Skin epidermis (tissue), 12 donors: ENCODE measurements around the gene TEX44.
"Not testable (repeated sequence)": the region's sequence is repeated elsewhere in the genome, so short reads cannot be mapped to it uniquely, and the experiment has no call there.

ENCODE experiments used
- H3K27ac ChIP-seq, 21 experiments: fragments of 200-600 bp; sonication (generic) in 11 of 21; one replicate each; pipeline ENCODE4 v1.5.0; 2020; ENCODE audit warnings: mild to moderate bottlenecking in 3 of 21, inconsistent platforms in 2 of 21, moderate library complexity in 2 of 21
- H3K4me3 ChIP-seq, 7 experiments: fragments of 200-600 bp; sonication (generic) in 2 of 7; one replicate each; pipeline ENCODE4 v1.5.0; 2020; ENCODE audit warnings: inconsistent platforms in 2 of 7, mild to moderate bottlenecking in 2 of 7, moderate library complexity in 1 of 7

Gene TEX44

GRCh38 chr2:231568785-231569435 lies 23.8 kb upstream of the TEX44 start:
- Histone ChIP-seq H3K4me3 (no peak overlapping the region), H3K27ac (no peak overlapping the region)

GRCh38 chr2:231570915-231571314 lies 21.7 kb upstream of the TEX44 start:
- H3K4me3 ChIP-seq = not testable (repeated sequence)
- peak overlapping the region in 1 of 21 experiments; percentile 45 for H3K27ac ChIP-seq

GRCh38 chr2:231571661-231572191 lies 20.9 kb upstream of the TEX44 start:
- Histone ChIP-seq H3K27ac (peak overlapping the region in 1 of 21 experiments; percentile 45), H3K4me3 (no peak overlapping the region)

DNA sequence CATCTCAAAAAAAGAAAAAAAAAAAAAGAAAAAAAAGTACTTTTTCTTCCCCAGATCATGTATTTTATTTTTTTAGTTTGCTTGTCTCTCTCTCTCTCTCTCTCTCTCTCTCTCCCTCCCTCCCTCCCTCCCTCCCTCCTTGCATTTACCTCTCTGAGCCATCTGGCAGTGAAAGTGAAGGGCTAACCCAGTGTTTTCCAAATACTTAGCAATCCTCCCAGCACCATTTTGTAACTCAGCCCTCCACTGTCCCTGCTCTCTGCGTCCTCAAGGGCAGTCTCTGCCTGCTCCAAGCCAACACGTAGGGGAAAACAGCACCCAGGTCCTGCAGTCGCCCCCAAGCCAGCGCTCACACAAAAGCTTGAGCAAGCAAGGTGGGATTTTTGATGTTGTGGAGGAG lies 19.6 kb upstream of the TEX44 start:
- no peak overlapping the region for H3K4me3 ChIP-seq
- H3K27ac ChIP-seq = no peak overlapping the region

- no peak overlapping the region for H3K4me3 ChIP-seq
- no peak overlapping the region for H3K27ac ChIP-seq
Observed at GRCh38 chr2:231573698-231574421, 18.8 kb upstream of the TEX44 start.

DNA sequence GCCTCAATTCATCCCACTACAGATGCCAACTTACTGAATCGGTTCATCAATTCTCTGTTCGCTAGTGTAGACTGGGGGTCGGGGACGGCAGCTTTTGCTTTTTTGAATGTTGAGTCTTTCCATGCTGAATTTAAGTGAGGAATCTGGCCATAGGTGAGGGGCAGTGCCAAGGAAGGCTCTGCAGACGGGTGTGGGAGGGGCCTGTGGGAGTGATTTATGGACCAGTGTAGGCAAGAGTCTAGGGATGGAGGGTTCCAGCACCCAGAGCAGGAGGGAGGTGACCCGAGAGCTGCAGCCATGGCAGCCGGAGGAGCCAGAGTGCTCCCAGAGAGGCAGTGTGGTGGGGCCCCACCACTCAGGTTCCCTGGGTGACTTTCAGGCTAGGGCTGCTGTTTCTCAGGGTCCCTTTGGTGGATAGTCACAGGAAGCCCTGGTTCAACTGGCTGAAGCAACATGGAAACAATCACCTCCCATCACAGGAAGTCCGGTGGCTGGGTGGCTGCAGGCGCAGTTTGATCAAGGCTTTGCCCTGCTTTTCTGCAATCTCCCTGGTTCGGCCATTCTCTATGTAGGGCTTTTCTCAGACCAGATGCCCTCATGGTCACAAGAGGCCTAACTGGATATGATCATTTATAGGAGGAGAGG lies 16.9 kb upstream of the TEX44 start:
- no peak overlapping the region for H3K4me3 ChIP-seq
- H3K27ac ChIP-seq = no peak overlapping the region

DNA sequence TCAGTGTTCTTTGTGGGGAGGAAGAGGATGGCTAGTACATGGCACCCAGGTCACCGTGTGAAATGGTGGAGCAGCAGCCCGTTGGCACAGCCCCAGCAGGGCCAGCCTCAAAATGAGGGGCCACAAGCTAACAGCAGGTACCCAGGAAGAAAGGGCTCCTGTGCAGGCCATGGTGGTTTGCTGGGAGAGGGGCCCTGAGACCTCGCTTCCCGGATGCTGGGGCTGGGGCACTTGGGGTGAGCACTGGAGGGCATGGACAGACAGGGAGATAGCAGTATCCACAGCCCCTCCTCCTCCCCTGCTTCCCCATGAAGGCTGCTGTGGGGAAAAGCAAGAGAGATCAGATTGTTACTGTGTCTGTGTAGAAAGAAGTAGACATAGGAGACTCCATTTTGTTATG lies 16.2 kb upstream of the TEX44 start:
- Histone ChIP-seq H3K4me3 (no peak overlapping the region), H3K27ac (no peak overlapping the region)

- H3K27ac ChIP-seq, H3K4me3 ChIP-seq: not testable (repeated sequence)
Observed at GRCh38 chr2:231578655-231579054, 14.0 kb upstream of the TEX44 start.

DNA sequence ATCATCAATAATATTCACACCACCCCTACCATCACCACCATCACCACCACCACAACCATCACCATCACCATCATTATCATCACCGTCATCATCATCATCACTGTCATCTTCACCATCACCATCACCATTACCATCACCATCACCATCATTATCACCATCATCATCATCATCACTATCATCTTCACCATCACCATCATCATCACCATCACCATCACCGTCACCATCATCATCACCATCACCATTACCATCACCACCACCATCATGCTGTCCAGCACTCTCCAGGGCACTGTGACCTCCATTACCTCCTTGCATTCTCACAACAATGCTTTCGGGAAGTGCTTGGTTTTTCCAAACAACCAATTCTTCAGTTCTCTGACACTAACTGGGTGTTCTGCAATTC lies 13.1 kb upstream of the TEX44 start:
- H3K27ac ChIP-seq = no peak overlapping the region
- no peak overlapping the region for H3K4me3 ChIP-seq

DNA sequence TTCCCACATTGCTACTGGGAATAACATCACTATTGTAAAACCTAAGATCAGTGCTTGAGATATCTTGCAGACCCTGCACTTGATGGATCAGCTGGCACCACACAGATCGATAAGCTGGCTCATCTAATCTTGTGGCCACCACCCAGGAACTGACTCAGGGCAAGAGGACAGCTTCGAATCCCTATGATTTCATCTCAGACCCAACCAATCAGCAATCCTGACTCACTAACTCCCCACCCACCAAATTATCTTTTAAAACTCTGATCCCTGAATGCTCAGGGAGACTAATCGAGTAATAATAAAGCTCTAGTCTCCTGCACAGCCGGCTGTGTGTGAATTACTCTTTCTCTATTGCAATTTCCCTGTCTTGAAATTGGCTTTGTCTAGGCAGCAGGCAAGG lies 11.3 kb upstream of the TEX44 start:
- no peak overlapping the region for H3K4me3 ChIP-seq

DNA sequence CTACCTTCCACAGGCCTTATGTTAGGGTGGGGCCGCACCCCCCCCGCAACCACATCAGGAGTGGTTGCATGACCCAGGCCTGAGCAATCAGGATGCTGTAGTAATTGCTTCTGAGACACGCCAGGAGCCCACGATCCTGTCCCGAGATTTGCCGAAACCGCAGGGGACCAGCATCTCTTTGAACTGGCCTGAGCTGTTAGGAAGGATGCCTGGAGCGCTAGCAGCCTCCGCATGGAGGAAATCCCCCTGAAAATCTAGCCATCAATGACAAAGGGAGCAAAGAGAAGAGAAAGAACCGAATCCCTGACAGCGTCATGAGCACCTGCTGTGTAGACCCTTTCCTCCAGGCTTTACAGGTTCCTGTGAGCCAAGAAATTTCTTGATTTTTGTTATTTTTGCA lies 8.7 kb upstream of the TEX44 start:
- Histone ChIP-seq H3K4me3 (no peak overlapping the region), H3K27ac (no peak overlapping the region)

More for the DNA sequence above, 11.3 kb upstream of the TEX44 start:
- H3K27ac ChIP-seq = no peak overlapping the region

DNA sequence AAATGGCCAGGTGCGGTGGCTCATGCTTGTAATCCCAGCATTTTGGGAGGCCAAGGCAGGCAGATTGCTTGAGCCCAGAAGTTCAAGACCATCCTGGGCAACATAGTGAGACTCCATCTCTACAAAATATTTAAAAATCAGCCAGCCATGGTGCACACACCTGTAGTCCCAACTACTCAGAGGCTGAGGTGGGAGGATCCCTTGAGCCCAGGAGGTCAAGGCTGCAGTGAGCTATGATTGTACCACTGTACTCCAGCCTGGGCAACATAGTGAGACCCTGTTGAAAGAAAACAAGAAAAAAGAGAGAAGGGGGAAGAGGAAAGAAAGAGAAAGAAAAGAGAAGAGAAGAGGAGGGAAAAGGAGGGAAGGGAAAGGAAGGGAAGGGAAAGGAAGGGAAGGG lies 4.9 kb upstream of the TEX44 start:
- H3K4me3 ChIP-seq = not testable (repeated sequence)

GRCh38 chr2:231589656-231590055 lies 3.0 kb upstream of the TEX44 start:
- Histone ChIP-seq H3K4me3 (no peak overlapping the region), H3K27ac (peak overlapping the region in 1 of 21 experiments; percentile 65)

More for the DNA sequence above, 4.9 kb upstream of the TEX44 start:
- not testable (repeated sequence) for H3K27ac ChIP-seq

GRCh38 chr2:231590614-231591013 lies 2.0 kb upstream of the TEX44 start:
- Histone ChIP-seq H3K4me3 (no peak overlapping the region), H3K27ac (peak overlapping the region in 13 of 21 experiments; percentile 41 to 81 (median 56))

DNA sequence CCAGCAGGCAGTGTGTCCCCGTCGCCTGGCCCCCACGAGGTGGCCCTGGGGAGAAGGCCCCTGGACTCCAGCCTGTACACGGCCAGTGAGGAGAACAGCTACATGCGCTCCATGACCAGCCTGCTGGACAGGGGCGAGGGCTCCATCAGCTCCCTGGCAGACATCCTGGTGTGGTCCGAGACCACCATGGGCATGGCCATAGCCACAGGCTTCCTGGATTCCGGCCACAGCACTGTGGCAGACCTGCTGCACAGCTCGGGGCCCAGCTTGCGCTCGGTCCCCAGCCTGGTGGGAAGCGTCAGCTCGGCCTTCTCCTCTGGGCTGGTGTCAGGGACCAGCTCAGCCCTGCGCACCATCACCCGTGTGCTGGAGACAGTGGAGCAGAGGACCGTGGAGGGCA lies 1.0 kb downstream of the TEX44 start:
- H3K4me3 ChIP-seq = no peak overlapping the region
- H3K27ac ChIP-seq = peak overlapping the region in 3 of 21 experiments; percentile 48 to 60 (median 56)

- H3K27ac ChIP-seq = peak overlapping the region in 20 of 21 experiments; percentile 25 to 100 (median 71)
- no peak overlapping the region for H3K4me3 ChIP-seq
Observed at GRCh38 chr2:231597014-231597611, 4.4 kb downstream of the TEX44 start.

GRCh38 chr2:231597627-231598026 lies 5.0 kb downstream of the TEX44 start:
- no peak overlapping the region for H3K4me3 ChIP-seq
- peak overlapping the region in 20 of 21 experiments; percentile 25 to 100 (median 71) for H3K27ac ChIP-seq

DNA sequence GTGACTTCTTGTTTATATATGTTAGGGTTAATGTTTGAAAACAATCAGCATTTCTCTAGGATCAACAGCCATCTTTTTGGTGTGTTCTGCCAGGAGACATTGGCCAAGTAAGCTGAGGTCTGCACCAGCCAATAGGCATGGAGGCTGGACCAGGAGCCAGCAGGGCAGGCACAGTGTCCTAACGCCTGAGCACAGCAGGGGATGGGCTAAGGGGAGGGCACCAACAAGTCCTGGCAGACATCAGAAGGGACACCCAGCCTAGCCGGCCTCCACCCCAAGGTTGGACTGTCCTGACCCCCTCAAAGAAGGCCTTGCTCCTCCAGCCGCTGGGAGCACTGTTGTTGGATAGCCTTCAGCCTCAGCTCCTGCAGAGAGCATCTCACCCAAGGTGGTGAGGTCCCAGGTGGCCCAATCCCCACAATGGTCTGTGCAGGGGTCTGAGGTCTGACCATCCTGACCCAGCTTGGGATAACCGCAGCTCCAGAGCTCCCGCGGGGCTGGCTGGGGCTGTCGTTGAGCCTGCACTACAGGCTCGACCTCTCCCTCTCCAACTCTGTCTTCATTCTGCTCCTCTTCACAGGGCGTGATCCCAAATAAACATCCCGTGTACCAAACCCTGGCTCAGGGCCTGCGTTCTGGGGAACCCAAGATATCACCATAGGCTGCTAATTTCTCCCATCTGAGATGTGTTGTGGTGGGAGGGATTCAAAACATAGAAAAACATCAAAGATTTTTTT lies 8.1 kb downstream of the TEX44 start:
- H3K4me3 ChIP-seq = no peak overlapping the region
- H3K27ac ChIP-seq = peak overlapping the region in 18 of 21 experiments; percentile 25 to 100 (median 63)
